HepG2 (cell line): ENCODE measurements around the gene HIPK4. TPM values are rescaled to one million over a fixed set of nuclear protein-coding genes. Genes with fewer than 3 reads are reported as not detected.

ENCODE experiments used
- ARID3A ChIP-seq: IDR thresholded peaks from 2 replicates; pipeline ENCODE4 v1.6.1; 2012; ENCODE audit warnings: low read depth, low read length, improper control_type of control experiment
- HCFC1 ChIP-seq: fragments of 150-350 bp; IDR thresholded peaks from 2 replicates; pipeline ENCODE4 v1.6.1; 2014; ENCODE audit warnings: low read depth, low read length
- IRX3 ChIP-seq: sonication (generic); formaldehyde crosslinking; IDR thresholded peaks from 2 replicates; pipeline ENCODE4 v1.8.1; 2023; ENCODE audit warnings: mild to moderate bottlenecking, low read depth, missing genetic modification reagents, borderline replicate concordance
- MAF1 ChIP-seq: sonication (generic); formaldehyde crosslinking; IDR thresholded peaks from 2 replicates; pipeline ENCODE4 v1.5.0; 2020; ENCODE audit warnings: missing genetic modification reagents, borderline replicate concordance
- NFAT5 ChIP-seq: sonication (generic); formaldehyde crosslinking; IDR thresholded peaks from 2 replicates; pipeline ENCODE4 v1.4.0; 2020; ENCODE audit warnings: missing genetic modification reagents
- NR2F6 ChIP-seq, 2 experiments: IDR thresholded peaks; 2 replicates each; pipeline ENCODE4 v1.6.1; 2016; ENCODE audit warnings: antibody characterized with exemption in 1 of 2, mild to moderate bottlenecking in 1 of 2
- THAP9 ChIP-seq: sonication (generic); formaldehyde crosslinking; IDR thresholded peaks from 2 replicates; pipeline ENCODE4; 2020; ENCODE audit warnings: missing genetic modification reagents, mild to moderate bottlenecking, borderline replicate concordance
- ZBTB37 ChIP-seq: sonication (generic); formaldehyde crosslinking; IDR thresholded peaks from 2 replicates; pipeline ENCODE4 v1.4.0; 2020; ENCODE audit warnings: mild to moderate bottlenecking, missing genetic modification reagents
- ZFP1 ChIP-seq: IDR thresholded peaks from 2 replicates; pipeline ENCODE4 v1.6.1; 2016
- ZKSCAN8 ChIP-seq: IDR thresholded peaks from 2 replicates; pipeline ENCODE4 v1.6.1; 2016; ENCODE audit warnings: borderline replicate concordance, missing genetic modification reagents, missing compliant biosample characterization
- ZNF878 ChIP-seq: sonication (generic); formaldehyde crosslinking; IDR thresholded peaks from 2 replicates; pipeline ENCODE4 v1.8.1; 2023; ENCODE audit warnings: mild to moderate bottlenecking, missing genetic modification reagents, moderate library complexity
- ZNF879 ChIP-seq: sonication (generic); formaldehyde crosslinking; IDR thresholded peaks from 2 replicates; pipeline ENCODE4 v1.8.1; 2023; ENCODE audit warnings: missing genetic modification reagents
- ZSCAN29 ChIP-seq: sonication (generic); formaldehyde crosslinking; conservative IDR thresholded peaks from 2 replicates; pipeline ENCODE4 v1.4.0; 2020; ENCODE audit warnings: mild to moderate bottlenecking, missing genetic modification reagents
- polyA plus RNA-seq, 8 experiments: library from polyadenylated mRNA; depleted of rRNA in 3 of 8; stranded (reverse) in 7 of 8; unstranded in 1 of 8; fragments of >200 nt; fragmentation: Illumina TruSeq in 4 of 8; extraction: Trizol in 4 of 8; gene quantifications; 2 replicates each; pipeline versions ENCODE4 v1.2.1 to v1.2.3, GENCODE V29; 2011 to 2016; ENCODE audit warnings: low read depth in 4 of 8, missing spikeins in 1 of 8, mixed read lengths in 1 of 8; ENCODE audit not compliant: insufficient read depth in 1 of 8
- total RNA-seq, 5 experiments: library from RNA; depleted of rRNA; stranded (reverse); fragments of >200 nt; fragmentation: Illumina TruSeq; extraction: Trizol; gene quantifications; 2 replicates each; pipeline ENCODE4 v1.2.3, GENCODE V29; 2016; ENCODE audit warnings: low read depth in 1 of 5

The HIPK4 gene
- total and polyA plus RNA-seq, 2 of the 13 experiments (the other 11 are each of a cell fraction or from before 2014, with no cell fraction given) = 0.03 TPM; not detected in 1

- TF ChIP-seq NFAT5 (CRISPR knock-in tag) = no peak
- TF ChIP-seq ZKSCAN8 (CRISPR knock-in tag) = 0 out of 2 replicates have a peak, but pooled peaks have one; percentile 23
- no peak for TF ChIP-seq MAF1 (CRISPR knock-in tag)
- TF ChIP-seq ZBTB37 (CRISPR knock-in tag) = peak; percentile 64; the same call in 1 of the 2 replicates
- TF ChIP-seq NR2F6 (IDR thresholded peaks at IDR 0.05) = peak; percentile 7; the same call in 1 of the 2 replicates
- peak; percentile 58; the same call in 1 of the 2 replicates for TF ChIP-seq NR2F6 (CRISPR knock-in tag; IDR thresholded peaks at IDR 0.05)
- no peak; the same call in 1 of the 2 replicates for TF ChIP-seq IRX3 (CRISPR knock-in tag)
- peak; percentile 97 for TF ChIP-seq ZNF878
- TF ChIP-seq ARID3A = no peak
- no peak for TF ChIP-seq ZSCAN29
- TF ChIP-seq ZNF879 = 0 out of 2 replicates have a peak, but pooled peaks have one; percentile 60
- TF ChIP-seq ZFP1 (CRISPR knock-in tag) = no peak; the same call in none of the 2 replicates
- no peak for TF ChIP-seq HCFC1
- TF ChIP-seq THAP9 = peak; percentile 73; the same call in 1 of the 2 replicates
Observed at GRCh38 chr19:40420766-40421765, 31.1 kb upstream of the HIPK4 start (continued).
